HepG2 (cell line): ENCODE data around the gene TUBB3. TPM values are rescaled to one million over a fixed set of nuclear protein-coding genes. Genes with fewer than 3 reads are reported as not detected.

ENCODE experiments used
- ATF1 ChIP-seq: IDR thresholded peaks from 2 replicates; pipeline ENCODE4 v1.6.1; 2016; ENCODE audit warnings: mild to moderate bottlenecking, control low read depth
- ATF7 ChIP-seq, 2 experiments: fragments of 450-650 bp in 1 of 2; sonication (generic) in 1 of 2; formaldehyde crosslinking in 1 of 2; IDR thresholded peaks; 2 replicates each; pipeline versions ENCODE4 v1.4.0 to v1.6.1; 2016 to 2020; ENCODE audit warnings: antibody characterized with exemption in 1 of 2, mild to moderate bottlenecking in 1 of 2, missing genetic modification reagents in 1 of 2
- BCL6 ChIP-seq: IDR thresholded peaks from 2 replicates; pipeline ENCODE4 v1.6.1; 2016; ENCODE audit warnings: missing genetic modification reagents, missing compliant biosample characterization
- HNRNPLL ChIP-seq: fragments of 200-400 bp; formaldehyde crosslinking; IDR thresholded peaks from 2 replicates; pipeline ENCODE4 v1.6.1; 2017; ENCODE audit warnings: mild to moderate bottlenecking, low read depth, low read length; ENCODE audit not compliant: poor library complexity, severe bottlenecking
- NFE2L1 ChIP-seq: sonication (generic); formaldehyde crosslinking; IDR thresholded peaks from 2 replicates; pipeline ENCODE4 v1.4.0; 2020; ENCODE audit warnings: missing genetic modification reagents, mild to moderate bottlenecking, borderline replicate concordance
- NR2F2 ChIP-seq: IDR thresholded peaks from 2 replicates; pipeline ENCODE4 v1.6.1; 2012; ENCODE audit warnings: low read depth, inconsistent platforms, borderline replicate concordance
- PLRG1 ChIP-seq: fragments of 450-650 bp; conservative IDR thresholded peaks from 2 replicates; pipeline ENCODE4 v1.6.1; 2016
- SETDB1 ChIP-seq: sonication (generic); formaldehyde crosslinking; IDR thresholded peaks from 2 replicates; pipeline ENCODE4 v1.5.1; 2020; ENCODE audit warnings: missing genetic modification reagents, mild to moderate bottlenecking, borderline replicate concordance
- SMC3 ChIP-seq: IDR thresholded peaks from 2 replicates; pipeline ENCODE4 v1.6.1; 2011; ENCODE audit warnings: low read length, improper control_type of control experiment
- SPEN ChIP-seq: sonication (generic); formaldehyde crosslinking; IDR thresholded peaks from 2 replicates; pipeline ENCODE4 v1.5.1; 2020; ENCODE audit warnings: low read depth, mild to moderate bottlenecking, missing genetic modification reagents
- TAF1 ChIP-seq: sonication (generic); formaldehyde crosslinking; IDR thresholded peaks from 2 replicates; pipeline ENCODE4 v1.4.0; 2020; ENCODE audit warnings: missing genetic modification reagents
- ZBTB8A ChIP-seq: sonication (generic); formaldehyde crosslinking; IDR thresholded peaks from 2 replicates; pipeline ENCODE4 v1.4.0; 2020; ENCODE audit warnings: mild to moderate bottlenecking, low read depth, missing genetic modification reagents, borderline replicate concordance
- ZNF225 ChIP-seq: sonication (generic); formaldehyde crosslinking; IDR thresholded peaks from 2 replicates; pipeline ENCODE4 v1.4.0; 2020; ENCODE audit warnings: mild to moderate bottlenecking, missing genetic modification reagents
- ZNF292 ChIP-seq: sonication (generic); formaldehyde crosslinking; IDR thresholded peaks from 2 replicates; pipeline ENCODE4 v1.8.1; 2022; ENCODE audit warnings: mild to moderate bottlenecking, low read depth, missing genetic modification reagents, borderline replicate concordance
- ZNF331 ChIP-seq: sonication (generic); formaldehyde crosslinking; IDR thresholded peaks from 2 replicates; pipeline ENCODE4 v1.4.0; 2020; ENCODE audit warnings: missing genetic modification reagents
- ZSCAN12 ChIP-seq: sonication (generic); formaldehyde crosslinking; IDR thresholded peaks from 2 replicates; pipeline ENCODE4 v1.9.0; 2021; ENCODE audit warnings: mild to moderate bottlenecking, missing genetic modification reagents
- polyA plus RNA-seq, 8 experiments: library from polyadenylated mRNA; depleted of rRNA in 3 of 8; stranded (reverse) in 7 of 8; unstranded in 1 of 8; fragments of >200 nt; fragmentation: Illumina TruSeq in 4 of 8; extraction: Trizol in 4 of 8; gene quantifications; 2 replicates each; pipeline versions ENCODE4 v1.2.1 to v1.2.3, GENCODE V29; 2011 to 2016; ENCODE audit warnings: low read depth in 4 of 8, missing spikeins in 1 of 8, mixed read lengths in 1 of 8; ENCODE audit not compliant: insufficient read depth in 1 of 8
- total RNA-seq, 5 experiments: library from RNA; depleted of rRNA; stranded (reverse); fragments of >200 nt; fragmentation: Illumina TruSeq; extraction: Trizol; gene quantifications; 2 replicates each; pipeline ENCODE4 v1.2.3, GENCODE V29; 2016; ENCODE audit warnings: low read depth in 1 of 5
- TF ChIP-seq, protein P1 (sequence below): sonication (generic); formaldehyde crosslinking; conservative IDR thresholded peaks from 2 replicates; pipeline ENCODE4 v1.4.0; 2020; ENCODE audit warnings: missing genetic modification reagents
- TF ChIP-seq, protein P2 (sequence below): IDR thresholded peaks from 2 replicates; pipeline ENCODE4 v1.6.1; 2016; ENCODE audit warnings: low read depth
- TF ChIP-seq, protein P3 (sequence below): sonication (generic); formaldehyde crosslinking; IDR thresholded peaks from 2 replicates; pipeline ENCODE4 v1.5.0; 2020; ENCODE audit warnings: mild to moderate bottlenecking, missing genetic modification reagents
- TF ChIP-seq, protein P4 (sequence below): sonication (generic); formaldehyde crosslinking; IDR thresholded peaks from 2 replicates; pipeline ENCODE4 v1.4.0; 2020; ENCODE audit warnings: missing genetic modification reagents, borderline replicate concordance

TUBB3 gene
- total and polyA plus RNA-seq, 2 of the 13 experiments (the other 11 are each of a cell fraction or from before 2014, with no cell fraction given), result 110 to 185 TPM

DNA sequence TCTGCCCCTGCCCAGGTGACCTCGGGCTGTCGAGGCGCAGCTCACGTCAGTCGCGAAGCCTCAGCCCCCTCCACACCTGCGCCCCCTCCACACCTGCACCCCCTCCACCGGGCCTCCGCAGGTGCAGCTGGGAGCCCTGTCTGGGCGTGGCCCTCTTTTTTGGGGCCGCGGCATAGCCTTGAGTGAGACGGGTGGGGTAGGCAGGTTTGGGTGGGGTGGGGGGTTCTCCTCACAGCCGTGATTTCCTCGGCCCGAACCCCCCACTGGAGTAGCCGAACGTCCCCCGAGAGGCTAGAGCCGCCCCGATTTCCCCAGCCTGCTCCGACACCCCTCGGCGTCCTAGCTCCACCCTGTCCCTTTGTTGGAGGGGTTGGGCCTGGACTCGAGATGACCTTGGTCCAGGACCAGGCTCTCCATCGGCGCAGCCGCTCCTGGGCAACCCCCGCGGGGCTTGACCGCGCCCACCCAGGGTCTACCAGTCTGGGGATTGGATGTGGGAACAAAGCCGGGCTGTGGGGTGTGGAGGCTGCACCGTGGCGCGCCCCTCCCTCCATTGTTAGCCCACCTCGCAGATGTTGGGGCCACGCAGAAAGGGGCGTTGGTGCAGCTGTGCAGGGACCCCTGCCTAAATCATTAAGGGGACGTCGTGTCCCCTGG is 626 bp downstream of the TUBB3 start (continued):
- TF ChIP-seq, protein P1, sequence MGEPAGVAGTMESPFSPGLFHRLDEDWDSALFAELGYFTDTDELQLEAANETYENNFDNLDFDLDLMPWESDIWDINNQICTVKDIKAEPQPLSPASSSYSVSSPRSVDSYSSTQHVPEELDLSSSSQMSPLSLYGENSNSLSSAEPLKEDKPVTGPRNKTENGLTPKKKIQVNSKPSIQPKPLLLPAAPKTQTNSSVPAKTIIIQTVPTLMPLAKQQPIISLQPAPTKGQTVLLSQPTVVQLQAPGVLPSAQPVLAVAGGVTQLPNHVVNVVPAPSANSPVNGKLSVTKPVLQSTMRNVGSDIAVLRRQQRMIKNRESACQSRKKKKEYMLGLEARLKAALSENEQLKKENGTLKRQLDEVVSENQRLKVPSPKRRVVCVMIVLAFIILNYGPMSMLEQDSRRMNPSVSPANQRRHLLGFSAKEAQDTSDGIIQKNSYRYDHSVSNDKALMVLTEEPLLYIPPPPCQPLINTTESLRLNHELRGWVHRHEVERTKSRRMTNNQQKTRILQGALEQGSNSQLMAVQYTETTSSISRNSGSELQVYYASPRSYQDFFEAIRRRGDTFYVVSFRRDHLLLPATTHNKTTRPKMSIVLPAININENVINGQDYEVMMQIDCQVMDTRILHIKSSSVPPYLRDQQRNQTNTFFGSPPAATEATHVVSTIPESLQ (CRISPR knock-in tag), result no peak
- TF ChIP-seq ZBTB8A (CRISPR knock-in tag) (no peak), HNRNPLL (peak; percentile 5), NR2F2 (no peak), ZNF225 (CRISPR knock-in tag) (0 out of 2 replicates have a peak, but pooled peaks have one; percentile 25), PLRG1 (no peak), SMC3 (no peak), ATF7 (IDR thresholded peaks at IDR 0.05) (no peak), ATF7 (CRISPR knock-in tag; IDR thresholded peaks at IDR 0.05) (no peak; the same call in 1 of the 2 replicates), ATF1 (no peak), TAF1 (CRISPR knock-in tag) (no peak), SETDB1 (0 out of 2 replicates have a peak, but pooled peaks have one; percentile 21), ZNF331 (CRISPR knock-in tag) (no peak), ZNF292 (no peak), NFE2L1 (CRISPR knock-in tag) (0 out of 2 replicates have a peak, but pooled peaks have one; percentile 33), BCL6 (CRISPR knock-in tag) (no peak), ZSCAN12 (CRISPR knock-in tag) (no peak), SPEN (CRISPR knock-in tag) (no peak)
- TF ChIP-seq, protein P2, sequence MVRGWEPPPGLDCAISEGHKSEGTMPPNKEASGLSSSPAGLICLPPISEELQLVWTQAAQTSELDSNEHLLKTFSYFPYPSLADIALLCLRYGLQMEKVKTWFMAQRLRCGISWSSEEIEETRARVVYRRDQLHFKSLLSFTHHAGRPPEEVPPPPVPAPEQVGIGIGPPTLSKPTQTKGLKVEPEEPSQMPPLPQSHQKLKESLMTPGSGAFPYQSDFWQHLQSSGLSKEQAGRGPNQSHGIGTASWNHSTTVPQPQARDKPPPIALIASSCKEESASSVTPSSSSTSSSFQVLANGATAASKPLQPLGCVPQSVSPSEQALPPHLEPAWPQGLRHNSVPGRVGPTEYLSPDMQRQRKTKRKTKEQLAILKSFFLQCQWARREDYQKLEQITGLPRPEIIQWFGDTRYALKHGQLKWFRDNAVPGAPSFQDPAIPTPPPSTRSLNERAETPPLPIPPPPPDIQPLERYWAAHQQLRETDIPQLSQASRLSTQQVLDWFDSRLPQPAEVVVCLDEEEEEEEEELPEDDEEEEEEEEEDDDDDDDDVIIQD (CRISPR knock-in tag), result no peak
- TF ChIP-seq, protein P3, sequence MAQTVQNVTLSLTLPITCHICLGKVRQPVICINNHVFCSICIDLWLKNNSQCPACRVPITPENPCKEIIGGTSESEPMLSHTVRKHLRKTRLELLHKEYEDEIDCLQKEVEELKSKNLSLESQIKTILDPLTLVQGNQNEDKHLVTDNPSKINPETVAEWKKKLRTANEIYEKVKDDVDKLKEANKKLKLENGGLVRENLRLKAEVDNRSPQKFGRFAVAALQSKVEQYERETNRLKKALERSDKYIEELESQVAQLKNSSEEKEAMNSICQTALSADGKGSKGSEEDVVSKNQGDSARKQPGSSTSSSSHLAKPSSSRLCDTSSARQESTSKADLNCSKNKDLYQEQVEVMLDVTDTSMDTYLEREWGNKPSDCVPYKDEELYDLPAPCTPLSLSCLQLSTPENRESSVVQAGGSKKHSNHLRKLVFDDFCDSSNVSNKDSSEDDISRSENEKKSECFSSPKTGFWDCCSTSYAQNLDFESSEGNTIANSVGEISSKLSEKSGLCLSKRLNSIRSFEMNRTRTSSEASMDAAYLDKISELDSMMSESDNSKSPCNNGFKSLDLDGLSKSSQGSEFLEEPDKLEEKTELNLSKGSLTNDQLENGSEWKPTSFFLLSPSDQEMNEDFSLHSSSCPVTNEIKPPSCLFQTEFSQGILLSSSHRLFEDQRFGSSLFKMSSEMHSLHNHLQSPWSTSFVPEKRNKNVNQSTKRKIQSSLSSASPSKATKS (CRISPR knock-in tag), result no peak
- TF ChIP-seq, protein P4, sequence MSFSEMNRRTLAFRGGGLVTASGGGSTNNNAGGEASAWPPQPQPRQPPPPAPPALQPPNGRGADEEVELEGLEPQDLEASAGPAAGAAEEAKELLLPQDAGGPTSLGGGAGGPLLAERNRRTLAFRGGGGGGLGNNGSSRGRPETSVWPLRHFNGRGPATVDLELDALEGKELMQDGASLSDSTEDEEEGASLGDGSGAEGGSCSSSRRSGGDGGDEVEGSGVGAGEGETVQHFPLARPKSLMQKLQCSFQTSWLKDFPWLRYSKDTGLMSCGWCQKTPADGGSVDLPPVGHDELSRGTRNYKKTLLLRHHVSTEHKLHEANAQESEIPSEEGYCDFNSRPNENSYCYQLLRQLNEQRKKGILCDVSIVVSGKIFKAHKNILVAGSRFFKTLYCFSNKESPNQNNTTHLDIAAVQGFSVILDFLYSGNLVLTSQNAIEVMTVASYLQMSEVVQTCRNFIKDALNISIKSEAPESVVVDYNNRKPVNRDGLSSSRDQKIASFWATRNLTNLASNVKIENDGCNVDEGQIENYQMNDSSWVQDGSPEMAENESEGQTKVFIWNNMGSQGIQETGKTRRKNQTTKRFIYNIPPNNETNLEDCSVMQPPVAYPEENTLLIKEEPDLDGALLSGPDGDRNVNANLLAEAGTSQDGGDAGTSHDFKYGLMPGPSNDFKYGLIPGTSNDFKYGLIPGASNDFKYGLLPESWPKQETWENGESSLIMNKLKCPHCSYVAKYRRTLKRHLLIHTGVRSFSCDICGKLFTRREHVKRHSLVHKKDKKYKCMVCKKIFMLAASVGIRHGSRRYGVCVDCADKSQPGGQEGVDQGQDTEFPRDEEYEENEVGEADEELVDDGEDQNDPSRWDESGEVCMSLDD, result peak; percentile 3; the same call in 1 of the 2 replicates
